ACHN (cell line): ENCODE measurements around the gene RPUSD3.
A peak's percentile ranks its signal among the peaks of the same experiment; 100 is the strongest.
"Not testable (repeated sequence)": the region's sequence is repeated elsewhere in the genome, so short reads cannot be mapped to it uniquely, and the experiment has no call there.

ENCODE experiments used
- DNase-seq: peaks from one replicate; pipeline ENCODE4 v3.0.0-alpha.2; 2015
- in situ Hi-C: cut with HindIII; loops from 2 replicates; pipeline ENCODE4 v1.10.0; 2017; ENCODE audit warnings: low sequenced_read_pairs, low pct_ligation_motif_present, low pct_unique_long_range_greater_than_20kb

The RPUSD3 gene, protein sequence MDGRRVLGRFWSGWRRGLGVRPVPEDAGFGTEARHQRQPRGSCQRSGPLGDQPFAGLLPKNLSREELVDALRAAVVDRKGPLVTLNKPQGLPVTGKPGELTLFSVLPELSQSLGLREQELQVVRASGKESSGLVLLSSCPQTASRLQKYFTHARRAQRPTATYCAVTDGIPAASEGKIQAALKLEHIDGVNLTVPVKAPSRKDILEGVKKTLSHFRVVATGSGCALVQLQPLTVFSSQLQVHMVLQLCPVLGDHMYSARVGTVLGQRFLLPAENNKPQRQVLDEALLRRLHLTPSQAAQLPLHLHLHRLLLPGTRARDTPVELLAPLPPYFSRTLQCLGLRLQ

DNA sequence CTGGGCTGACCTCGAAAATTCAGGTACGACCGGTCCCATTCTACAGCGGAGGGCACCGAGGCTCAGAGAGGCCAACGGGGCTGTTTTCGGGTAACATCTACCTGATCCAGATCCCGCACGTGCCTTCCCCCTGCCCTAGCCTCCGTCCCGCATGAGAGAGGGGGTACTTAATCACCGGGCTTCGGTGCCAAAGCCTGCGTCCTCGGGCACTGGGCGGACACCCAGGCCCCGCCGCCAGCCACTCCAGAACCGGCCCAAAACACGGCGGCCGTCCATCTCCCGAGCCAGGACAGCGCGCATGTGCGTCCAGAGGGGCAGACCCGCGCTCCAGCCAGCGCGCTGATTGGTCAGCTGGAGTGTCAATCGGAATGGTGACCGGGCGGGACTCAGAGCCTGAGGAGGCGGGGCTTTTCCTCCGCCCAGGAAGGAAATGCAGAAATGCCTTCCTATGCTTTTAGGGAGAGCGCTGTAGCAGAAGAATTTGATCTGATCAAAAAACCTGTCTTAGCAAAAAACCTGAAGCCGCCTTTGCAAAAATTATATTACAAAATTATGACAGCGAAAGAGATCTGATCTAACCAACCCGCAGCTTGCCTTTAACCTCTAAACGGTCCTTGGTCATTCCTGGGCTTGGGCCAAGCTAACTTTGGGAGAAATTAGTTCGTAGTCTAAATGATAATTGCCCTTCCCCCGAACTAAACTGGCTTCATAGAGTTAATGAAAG, at the start of gene RPUSD3:
RPUSD3 (minus strand) TSS at position 294 of the 724 bp plus-strand sequence; CDS start at position 276, 18 bp downstream.
- in situ Hi-C loops = no loop called here
- peak; percentile 90 for DNase-seq

DNA sequence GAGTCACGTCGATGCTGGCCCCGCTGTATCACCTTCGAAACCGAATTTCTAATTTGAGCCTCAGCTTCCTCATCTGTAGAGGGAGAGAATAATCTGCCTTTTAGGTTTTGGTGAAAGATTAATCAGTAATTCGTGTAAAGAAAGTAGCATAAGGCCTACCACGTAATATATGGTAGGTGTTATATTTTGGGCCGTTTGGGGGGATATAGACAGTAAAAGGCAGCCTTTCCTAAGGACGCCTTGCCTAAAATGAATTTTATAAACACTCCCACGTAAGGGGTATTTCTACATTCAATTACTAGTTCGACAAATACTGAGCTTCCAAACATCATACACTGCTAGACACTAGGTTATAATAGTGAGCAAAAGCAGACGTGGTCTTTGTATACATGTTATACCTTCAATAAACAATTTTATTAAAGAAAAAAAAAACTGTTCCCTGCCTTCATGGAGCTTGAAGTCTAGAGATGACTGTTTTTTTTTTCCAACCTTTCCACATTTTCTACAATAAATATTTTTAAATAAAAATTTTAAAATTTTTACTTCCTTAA, 47.3 kb upstream of the RPUSD3 start:
- no peak for DNase-seq
- in situ Hi-C loops = no loop called here

DNA sequence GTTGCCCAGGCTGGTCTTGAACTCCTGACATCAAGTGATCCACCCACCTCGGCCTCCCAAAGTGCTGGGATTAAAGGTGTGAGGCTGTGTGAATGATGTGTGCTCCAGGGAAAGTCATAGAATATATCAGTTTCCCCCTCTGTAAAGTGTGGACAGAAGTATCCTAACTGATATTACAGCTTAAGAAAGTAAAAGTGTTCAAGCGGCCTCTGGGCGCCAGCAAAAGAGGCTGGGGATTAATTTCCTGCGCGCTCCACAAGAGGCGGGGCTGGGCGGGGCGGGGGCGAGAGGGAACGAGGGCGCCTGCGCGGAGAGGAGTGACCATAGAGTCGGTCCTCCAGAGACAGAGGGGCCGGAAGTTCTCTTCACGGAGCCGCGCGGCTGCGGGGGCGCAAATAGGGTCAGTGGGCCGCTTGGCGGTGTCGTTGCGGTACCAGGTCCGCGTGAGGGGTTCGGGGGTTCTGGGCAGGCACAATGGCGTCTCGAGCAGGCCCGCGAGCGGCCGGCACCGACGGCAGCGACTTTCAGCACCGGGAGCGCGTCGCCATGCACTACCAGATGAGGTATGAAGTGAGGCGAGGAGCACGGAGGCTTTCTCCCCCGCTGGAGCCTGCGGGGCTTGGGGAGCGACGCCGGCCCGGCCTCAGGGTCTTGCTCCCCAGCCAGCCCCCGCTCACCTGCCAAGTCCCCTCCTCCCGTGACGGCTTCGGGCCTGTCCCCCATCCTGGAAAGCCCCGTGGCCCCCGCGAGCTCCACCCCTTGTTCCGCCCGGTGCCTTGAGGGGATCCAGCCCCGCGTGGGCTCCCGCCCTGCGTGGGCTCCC, 46.7 kb upstream of the RPUSD3 start, which contains the start of gene JAGN1:
JAGN1 (plus strand) TSS at position 362 of the 823 bp plus-strand sequence; CDS start at position 475, 113 bp downstream.
- in situ Hi-C loops = no loop called here

DNA sequence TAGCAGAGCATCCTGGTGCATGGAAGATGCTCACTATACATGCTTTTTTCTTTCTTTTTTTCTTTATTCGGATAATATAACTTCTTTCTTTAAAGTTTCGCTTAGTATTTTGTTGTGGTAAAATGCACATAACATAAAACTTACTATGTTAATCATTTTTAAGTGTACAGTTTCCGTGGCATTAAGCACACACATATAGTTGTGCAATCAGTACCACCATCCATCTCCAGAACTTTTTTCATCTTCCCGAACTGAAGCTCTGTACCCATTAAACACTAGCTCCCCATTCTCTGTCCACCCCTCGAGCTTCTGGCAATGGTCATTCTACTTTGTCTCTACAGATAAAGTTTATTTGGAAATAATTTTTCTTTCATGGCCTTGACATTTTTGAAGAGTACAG, 45.6 kb upstream of the RPUSD3 start:
- in situ Hi-C loops = no loop called here
- no peak for DNase-seq

More for the DNA sequence above, 46.7 kb upstream of the RPUSD3 start, which contains the start of gene JAGN1:
- DNase-seq = peak; percentile 82

DNA sequence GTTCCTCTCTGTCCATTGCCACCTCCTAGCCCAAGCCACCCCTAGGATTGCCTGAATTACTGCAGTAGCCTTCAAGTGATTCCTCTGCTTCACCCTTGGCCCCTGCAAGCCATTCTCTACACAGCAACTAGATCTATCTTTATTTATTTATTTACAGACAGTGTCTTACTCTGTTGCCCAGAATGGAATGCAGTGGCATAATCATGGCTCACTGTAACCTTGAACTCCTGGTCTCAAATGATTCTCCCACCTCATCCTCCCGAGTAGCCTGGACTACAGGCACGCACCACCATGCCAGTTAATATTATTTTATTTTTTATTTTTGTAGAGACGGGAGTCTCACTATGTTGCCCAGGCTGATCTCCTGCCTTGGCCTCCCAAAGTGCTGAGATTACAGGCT, 44.7 kb upstream of the RPUSD3 start:
- in situ Hi-C loops = no loop called here
- DNase-seq = no peak

DNA sequence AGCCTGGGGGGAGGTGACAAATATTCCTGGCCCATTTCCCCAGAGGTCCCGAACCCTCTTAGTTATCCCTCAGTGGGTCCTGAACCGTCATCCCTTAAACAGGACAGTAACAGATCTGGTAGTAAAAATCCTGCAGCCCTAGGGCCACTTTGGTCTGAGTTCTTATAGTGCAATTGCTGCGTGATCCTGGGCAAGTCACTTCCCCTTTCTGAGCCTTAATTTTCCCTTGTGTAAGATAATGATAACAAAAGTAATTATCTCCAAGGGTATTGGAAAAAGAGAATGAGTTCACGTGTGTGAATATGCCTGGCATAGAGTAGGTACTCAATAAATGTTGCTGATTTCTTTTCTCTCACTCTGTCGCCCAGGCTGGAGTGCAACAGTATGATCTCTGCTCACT, 43.7 kb upstream of the RPUSD3 start:
- in situ Hi-C loops = no loop called here
- DNase-seq = no peak

DNA sequence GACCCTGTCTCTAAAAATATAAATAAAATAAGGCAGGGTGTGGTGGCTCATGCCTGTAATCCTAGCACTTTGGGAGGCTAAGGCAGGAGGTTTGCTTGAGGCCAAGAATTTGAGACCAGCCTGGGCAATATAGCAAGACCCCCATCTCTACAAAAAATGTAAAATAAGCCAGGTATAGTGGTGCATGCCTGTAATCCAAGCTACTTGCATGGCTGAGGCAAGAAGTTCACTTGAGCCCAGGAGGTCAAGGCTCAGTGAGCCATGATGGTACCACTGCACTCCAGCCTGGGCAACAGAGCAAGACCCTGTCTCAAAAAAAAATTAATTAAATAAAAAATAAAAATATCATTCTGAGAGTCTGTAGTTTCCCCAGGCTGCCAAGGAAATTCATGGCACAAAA, 42.5 kb upstream of the RPUSD3 start:
- in situ Hi-C loops = no loop called here
- DNase-seq = no peak

DNA sequence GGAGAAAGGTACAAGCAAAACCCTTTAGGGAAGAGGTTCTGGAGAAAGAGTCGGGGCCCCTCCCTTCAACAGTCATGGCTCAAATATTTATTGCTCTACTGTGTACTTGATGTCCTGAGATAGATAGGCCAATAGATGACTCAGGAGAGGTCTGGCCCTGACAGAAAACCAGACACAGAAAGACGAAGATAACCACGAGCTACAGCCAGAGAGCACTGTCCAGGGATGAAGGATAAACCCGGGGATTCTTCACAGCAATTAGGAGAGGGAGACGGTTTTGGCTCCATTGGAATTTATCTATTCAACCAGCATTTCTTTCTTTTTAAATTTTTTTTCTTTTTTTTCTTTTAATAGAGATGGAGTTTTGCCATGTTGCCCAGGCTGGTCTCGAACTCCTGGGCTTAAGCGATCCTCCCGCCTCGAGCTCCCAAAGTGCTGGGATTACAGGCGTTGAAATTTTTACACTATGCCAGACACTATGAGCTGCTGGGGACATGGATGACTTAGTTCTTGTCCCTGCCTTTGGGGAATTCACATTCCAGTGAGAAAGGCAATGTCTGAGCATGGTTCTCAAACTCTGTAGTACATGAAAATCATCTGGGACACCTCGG, 40.9 kb upstream of the RPUSD3 start:
- in situ Hi-C loops = no loop called here
- peak; percentile 78 for DNase-seq

DNA sequence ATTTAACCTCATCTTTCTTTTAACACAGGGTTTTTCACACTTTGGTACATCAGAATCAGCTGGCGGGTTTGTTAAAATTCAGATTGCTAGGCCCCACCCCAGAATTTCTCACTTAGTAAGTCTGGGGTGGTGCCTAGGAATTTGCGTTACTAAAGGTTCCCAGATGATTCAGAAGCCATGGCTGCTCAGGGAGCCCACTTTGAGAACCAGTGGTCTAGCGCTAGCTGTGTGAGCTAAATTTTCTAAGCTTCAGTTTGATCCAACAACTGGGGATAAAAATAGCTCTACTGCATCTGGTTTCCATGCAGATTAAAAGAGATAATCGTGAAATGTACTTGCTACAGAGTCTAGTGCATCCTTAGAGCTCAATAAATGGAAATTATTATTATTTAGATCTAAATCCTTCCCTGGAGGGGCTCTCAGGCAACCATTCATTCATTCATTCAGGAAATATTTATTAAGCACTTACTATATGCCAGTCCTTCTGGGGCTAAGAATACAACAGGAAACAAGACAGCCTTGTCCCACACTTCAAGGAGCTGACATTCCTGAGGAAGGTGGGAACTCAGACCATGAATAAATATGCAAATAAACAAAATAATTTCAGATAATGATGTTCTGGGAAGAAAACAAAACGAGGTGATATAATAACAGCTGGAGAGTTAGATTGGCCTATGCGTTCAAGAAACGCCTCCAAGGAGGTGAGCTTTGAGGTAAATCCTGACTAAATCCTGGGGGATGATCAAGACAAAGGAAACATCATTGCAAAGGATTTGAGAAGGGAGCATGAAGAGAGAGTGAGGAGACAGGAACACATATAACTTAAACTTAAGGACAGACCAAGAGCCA, 40.1 kb upstream of the RPUSD3 start:
- no peak for DNase-seq
- in situ Hi-C loops = no loop called here

DNA sequence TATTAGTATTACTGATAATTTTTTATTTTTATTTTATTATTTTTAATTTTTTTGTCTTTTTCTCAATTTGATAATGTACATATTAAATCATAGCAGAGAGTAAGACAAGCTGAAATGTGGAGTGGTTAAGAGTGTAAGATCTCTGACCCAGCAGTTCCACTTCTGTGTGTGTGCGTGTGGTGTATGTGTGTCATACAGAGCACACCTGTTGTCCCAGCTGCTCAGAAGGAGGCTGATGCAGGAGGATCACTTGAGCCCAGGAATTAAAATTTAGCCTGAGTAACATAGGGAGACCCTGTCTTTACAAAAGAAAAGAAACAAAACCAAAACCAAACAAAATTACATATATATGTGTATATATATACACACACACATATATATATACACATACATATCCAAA, 37.6 kb upstream of the RPUSD3 start:
- DNase-seq = no peak
- in situ Hi-C loops = no loop called here

DNA sequence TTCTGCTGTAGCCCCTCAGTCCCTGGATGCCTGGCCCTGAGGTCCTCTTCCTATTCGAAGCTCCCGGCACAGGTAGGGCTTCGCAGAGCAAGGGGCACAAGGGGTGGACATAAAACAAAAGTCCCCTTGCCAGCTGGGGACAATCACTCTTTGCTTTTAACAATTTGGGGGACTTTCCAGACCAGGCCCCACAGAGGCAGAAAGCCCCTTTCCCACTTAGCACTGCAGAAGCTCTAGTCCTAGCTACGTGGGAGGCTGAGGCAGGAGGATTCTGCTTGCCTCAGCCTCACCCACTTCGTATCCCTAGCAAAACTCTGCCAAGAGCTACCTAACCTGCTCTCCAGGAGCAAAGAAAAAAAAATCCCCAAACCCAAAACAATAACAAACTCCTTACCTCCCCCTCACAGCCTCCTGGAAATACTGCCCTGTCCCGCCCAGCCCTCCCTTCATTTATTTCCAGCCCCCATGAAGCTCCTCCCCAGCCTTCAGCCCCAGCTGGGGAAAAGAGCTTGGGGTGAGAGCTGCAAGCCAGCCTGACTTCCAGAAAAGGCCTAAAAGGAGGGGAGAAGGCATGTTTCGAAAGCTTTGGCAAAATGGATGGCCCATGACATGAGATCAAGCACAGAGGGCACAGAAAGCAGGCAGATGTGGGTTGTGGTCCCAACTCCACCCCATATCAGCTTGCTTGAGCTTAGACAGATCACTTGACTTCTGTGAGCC, 36.2 kb upstream of the RPUSD3 start, which contains the start of gene CIDEC:
CIDEC (minus strand) TSS at position 424 of the 720 bp plus-strand sequence. CDS start 1,767 bp downstream, outside the sequence.
- in situ Hi-C loops = no loop called here
- DNase-seq = no peak

DNA sequence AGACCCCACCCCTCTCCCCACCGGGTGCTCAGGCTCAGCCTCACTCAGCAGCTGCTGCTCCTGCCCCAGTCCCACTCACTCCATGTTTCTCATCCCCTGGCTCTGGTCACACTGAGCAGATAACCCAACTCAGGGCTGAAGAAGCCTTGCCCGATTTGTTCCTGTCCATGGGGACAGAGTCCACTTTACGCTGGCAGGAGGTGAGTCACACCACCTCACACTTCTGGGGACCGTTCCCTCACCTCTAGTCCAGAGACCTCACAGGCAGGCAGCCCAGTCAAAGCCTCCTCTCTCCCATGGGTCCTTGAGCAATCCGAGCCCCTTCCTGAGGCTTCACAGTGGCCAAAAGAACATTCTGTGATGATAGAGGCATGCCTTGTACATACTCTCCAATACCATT, 34.9 kb upstream of the RPUSD3 start:
- in situ Hi-C loops = no loop called here

DNA sequence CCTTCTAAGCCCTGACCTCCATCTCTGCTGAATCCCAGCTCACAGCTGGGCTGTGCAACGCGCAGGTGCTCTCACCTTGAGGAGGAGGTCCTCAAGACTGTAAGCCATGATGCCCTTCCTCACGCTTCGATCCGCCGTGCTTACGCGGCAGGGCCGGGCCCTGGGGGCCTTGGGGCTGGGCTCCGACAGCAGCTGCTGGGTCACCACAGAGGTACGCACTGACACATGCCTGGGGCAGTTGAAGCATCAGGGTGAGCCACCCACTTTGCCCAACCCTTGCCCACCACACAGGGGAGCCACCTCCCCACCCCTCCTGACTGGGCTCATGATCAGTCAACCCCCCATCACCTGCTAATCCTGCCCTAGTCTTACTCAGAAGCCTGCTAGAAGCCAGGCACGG, 33.2 kb upstream of the RPUSD3 start:
- in situ Hi-C loops = no loop called here
- DNase-seq = no peak

More for the DNA sequence above, 34.9 kb upstream of the RPUSD3 start:
- no peak for DNase-seq

DNA sequence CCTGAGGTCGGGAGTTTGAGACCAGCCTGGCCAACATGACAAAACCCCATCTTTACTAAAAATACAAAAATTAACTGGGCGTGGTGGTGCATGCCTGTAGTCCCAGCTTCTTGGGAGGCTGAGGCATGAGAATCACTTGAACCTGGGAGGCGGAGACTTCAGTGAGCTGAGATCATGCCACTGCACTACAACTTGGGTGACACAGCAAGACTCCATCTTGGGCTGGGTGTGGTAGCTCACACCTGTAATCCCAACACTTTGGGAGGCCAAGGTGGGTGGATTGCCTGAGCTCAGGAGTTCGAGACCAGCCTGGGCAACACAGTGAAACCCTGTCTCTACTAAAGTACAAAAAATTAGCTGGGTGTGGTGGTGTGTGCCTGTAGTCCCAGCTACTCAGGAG, 32.4 kb upstream of the RPUSD3 start:
- DNase-seq, in situ Hi-C loops: not testable (repeated sequence)

DNA sequence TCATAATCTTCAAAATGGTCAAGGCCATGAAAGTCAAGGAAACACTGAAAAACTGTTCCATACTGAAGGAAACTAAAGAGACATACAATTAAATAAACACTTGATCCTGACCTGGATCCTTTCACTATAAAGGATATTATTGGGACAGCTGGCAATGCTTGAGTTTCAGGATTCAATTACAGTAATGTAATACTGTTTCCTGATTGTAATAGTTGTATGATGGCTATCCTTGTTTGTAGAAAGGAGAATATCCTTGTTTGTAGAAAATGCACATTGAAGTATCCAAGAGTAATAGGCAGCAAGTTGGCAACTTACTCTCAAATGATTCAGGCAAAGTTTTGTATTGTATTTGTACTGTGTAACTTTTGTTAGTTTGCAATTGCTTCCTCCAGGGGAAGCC, 31.6 kb upstream of the RPUSD3 start:
- no peak for DNase-seq
- in situ Hi-C loops = no loop called here

DNA sequence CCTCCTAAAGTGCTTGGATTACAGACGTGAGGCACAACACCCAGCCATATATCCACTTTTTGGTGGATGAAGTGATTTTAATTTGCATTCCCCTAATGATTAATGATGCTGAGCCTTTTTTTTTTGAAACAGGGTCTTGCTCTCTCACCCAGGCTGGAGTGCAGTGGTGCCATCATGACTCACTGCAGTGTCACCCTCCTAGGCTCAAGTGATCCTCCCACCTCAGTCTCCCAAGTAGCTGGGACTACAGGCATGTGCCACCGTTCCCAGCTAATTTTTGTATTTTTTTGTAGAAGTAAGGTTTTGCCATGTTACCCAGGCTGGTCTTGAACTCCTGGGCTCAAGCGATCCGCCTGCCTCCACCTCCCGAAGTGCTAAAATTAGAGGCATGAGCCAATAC, 28.3 kb upstream of the RPUSD3 start:
- DNase-seq, in situ Hi-C loops: not testable (repeated sequence)

DNA sequence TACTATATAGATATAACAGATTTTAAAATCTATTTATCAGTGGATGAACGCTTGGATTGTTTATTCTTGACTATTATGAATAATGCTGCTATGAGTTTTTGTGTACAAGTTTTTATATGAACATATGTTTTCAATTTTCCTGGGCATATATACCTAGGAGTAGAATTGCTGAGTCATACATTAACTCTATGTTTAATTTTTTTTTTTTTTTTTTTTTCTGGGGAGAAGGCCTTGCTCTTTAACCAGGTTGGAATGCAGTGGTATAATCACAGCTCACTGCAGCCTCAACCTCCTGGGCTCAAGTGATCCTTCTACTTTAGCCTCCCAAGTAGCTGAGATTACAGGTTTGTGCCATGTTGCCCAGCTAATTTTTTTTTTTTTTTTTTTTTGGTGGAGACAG, 27.2 kb upstream of the RPUSD3 start:
- in situ Hi-C loops = no loop called here
- peak; percentile 20 for DNase-seq
